ENCODE results near the gene POGLUT3. TPM values are rescaled to one million over a fixed set of nuclear protein-coding genes. Genes with fewer than 3 reads are reported as not detected.

POGLUT3 gene
- total RNA-seq, 6 donors from 2014 or later: 4.9 to 24.5 (median 15.8) TPM

- ATAC-seq (ENCODE audit: low FRiP score in 2 of 2): no peak
- Histone ChIP-seq H3K9me3 (no peaks in the 10 kb centered on the region), H3K4me1 (peaks cover 0 to 3% (median under 1%) of the 10 kb centered on the region in 4 donors), H3K27me3 (no peaks in the 10 kb centered on the region), H3K36me3 (peaks cover 0 to 43% (median 15%) of the 10 kb centered on the region in 4 donors), H3K27ac (no peak overlapping the region), H3K4me3 (no peak overlapping the region)
- no peak for DNase-seq
- 96 to 97% methylated on average over 1 of the region's 1 CpG for WGBS, 2 donors
- no peak for TF ChIP-seq POLR2A (IDR thresholded peaks at IDR 0.05)
- TF ChIP-seq EP300 (IDR thresholded peaks at IDR 0.05): no peak
- TF ChIP-seq CTCF (IDR thresholded peaks at IDR 0.05): no peak
- TF ChIP-seq POLR2AphosphoS5 (IDR thresholded peaks at IDR 0.05): no peak
These were observed 25.5 kb downstream of the POGLUT3 start for GRCh38 chr11:108472681-108473080.

- no peak for TF ChIP-seq POLR2A (IDR thresholded peaks at IDR 0.05)
- no peak for TF ChIP-seq POLR2AphosphoS5 (IDR thresholded peaks at IDR 0.05)
- no peak for TF ChIP-seq CTCF (IDR thresholded peaks at IDR 0.05)
- no peak for TF ChIP-seq EP300 (IDR thresholded peaks at IDR 0.05)
- H3K36me3 ChIP-seq: peaks cover 0 to 4% (median 1%) of the 10 kb centered on the region in 4 donors
- H3K4me3 ChIP-seq: no peak overlapping the region
- H3K27me3 ChIP-seq: no peaks in the 10 kb centered on the region
- DNase-seq (no peak), ATAC-seq (ENCODE audit: low FRiP score in 2 of 2) (no peak)
- no peaks in the 10 kb centered on the region for H3K9me3 ChIP-seq
- peaks cover 0 to 9% (median 4%) of the 10 kb centered on the region in 4 donors for H3K4me1 ChIP-seq
- peak overlapping the region in 2 of 4 donors; percentile 96 to 99 for H3K27ac ChIP-seq
- 67% methylated on average over 1 of the region's 1 CpG for WGBS, 2 donors
These were observed 29.7 kb downstream of the POGLUT3 start for GRCh38 chr11:108468478-108468864.

DNA sequence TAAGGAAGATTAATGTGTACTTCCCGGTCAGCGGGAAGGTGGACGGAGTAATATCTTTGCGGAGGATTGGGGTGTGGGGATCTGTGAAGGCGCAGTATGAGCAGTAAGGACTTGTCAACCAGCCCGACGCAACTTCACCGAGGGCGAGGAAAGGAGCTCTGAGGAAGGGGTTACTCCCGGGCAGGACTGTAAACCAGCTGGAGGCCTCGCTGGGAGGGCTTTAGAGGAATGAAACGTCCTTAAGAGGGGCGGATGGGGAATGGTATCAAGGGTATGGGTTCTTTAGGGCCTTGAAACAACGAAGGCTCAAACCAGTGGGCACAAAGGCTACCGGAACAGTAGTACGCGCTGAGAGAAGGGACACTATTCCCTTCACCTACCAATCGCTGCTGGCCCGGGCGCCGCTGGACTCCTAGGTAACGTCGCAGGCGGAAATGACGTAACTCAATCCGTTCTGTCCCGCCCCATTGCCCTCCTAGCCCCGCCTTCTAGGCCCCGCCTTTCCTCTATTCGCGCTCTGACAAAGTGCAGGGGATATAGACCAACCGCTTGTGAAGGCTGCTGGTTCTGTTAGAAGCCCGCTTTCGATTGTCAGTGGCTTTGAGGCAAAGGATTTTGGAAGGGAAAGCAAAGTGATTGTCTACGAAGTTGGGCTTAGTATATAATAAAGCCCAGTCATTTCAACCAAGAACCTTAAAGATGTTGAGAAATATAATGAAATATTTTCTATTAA is 30.9 kb downstream of the POGLUT3 start, which contains the start of gene C11orf65:
C11orf65 (minus strand) TSS at position 439 of the 733 bp plus-strand sequence. CDS start 5,970 bp downstream, outside the sequence.
- H3K4me1 ChIP-seq: peaks cover 0 to 9% (median 4%) of the 10 kb centered on the region in 4 donors
- WGBS, 2 donors: 0% methylated on average over 32 to 35 of the region's 35 CpGs
- peak; percentile 100 for ATAC-seq (ENCODE audit: low FRiP score in 2 of 2)

DNA sequence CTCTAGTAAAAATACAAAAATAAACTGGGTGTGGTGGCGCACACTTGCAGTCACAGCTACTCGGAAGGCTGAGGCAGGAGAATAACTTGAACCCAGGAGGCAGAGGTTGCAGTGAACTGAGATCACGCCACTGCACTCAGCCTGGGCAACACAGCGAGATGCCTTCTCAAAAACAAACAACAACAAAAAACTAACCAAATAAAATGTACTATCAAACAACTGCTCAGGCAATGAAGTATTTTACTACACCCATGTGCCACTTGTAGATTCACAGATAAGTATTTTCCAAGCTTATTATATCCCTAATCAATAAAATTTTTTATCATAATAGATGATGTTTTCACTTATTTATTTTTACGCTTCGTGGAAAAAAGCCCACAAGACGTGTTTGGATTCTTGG is 31.8 kb downstream of the POGLUT3 start:
- Histone ChIP-seq H3K4me1 (peaks cover 0 to 9% (median 4%) of the 10 kb centered on the region in 4 donors), H3K4me3 (peak overlapping the region; percentile 36 to 62 (median 60)), H3K27ac (peak overlapping the region; percentile 96 to 99 (median 98)), H3K36me3 (no peaks in the 10 kb centered on the region), H3K27me3 (no peaks in the 10 kb centered on the region), H3K9me3 (no peaks in the 10 kb centered on the region)
- TF ChIP-seq EP300 (IDR thresholded peaks at IDR 0.05) (no peak), POLR2AphosphoS5 (IDR thresholded peaks at IDR 0.05) (no peak), CTCF (IDR thresholded peaks at IDR 0.05) (no peak), POLR2A (IDR thresholded peaks at IDR 0.05) (no peak)
- 49 to 50% methylated on average over 7 of the region's 7 CpGs for WGBS, 2 donors
- ATAC-seq (ENCODE audit: low FRiP score in 2 of 2) (no peak), DNase-seq (no peak)

More for the DNA sequence above, 30.9 kb downstream of the POGLUT3 start, which contains the start of gene C11orf65:
- Histone ChIP-seq H3K36me3 (no peaks in the 10 kb centered on the region), H3K27me3 (no peaks in the 10 kb centered on the region), H3K27ac (peak within 1 kb of the TSS; percentile 96 to 99 (median 98)), H3K9me3 (no peaks in the 10 kb centered on the region), H3K4me3 (peak within 1 kb of the TSS; percentile 36 to 62 (median 60))
- TF ChIP-seq CTCF (IDR thresholded peaks at IDR 0.05): peak in 2 of 6 experiments; percentile 3 to 8
- TF ChIP-seq POLR2AphosphoS5 (IDR thresholded peaks at IDR 0.05): peak; percentile 97 to 98
- peak in 1 of 4 donors; percentile 23 for TF ChIP-seq EP300 (IDR thresholded peaks at IDR 0.05)
- peak; percentile 68 to 99 (median 97) for TF ChIP-seq POLR2A (IDR thresholded peaks at IDR 0.05)
- DNase-seq: peak; percentile 93 to 98
